Stimulated activated naive B cell treated with anti-CD40 and anti-IgM and Interleukin-4, amounts not matched to agents 10 μg/mL and 1 μg/mL and 100 μg/mL, for 72 hours (primary cell): ENCODE measurements around the gene RALBP1.

Source experiments
- ATAC-seq, 2 donors: fragments of 150-1000 bp; cut with Tn5 transposase; replicated peaks; 2 replicates each; pipeline ENCODE4 v1.10.0; 2021; ENCODE audit warnings: moderate library complexity in 1 of 2
- DNase-seq: peaks from one replicate; pipeline ENCODE4 v3.0.0; 2021
- H3K27ac Mint-ChIP-seq: one replicate; pipeline ENCODE4 v1.8.0; 2022; ENCODE audit warnings: mild to moderate bottlenecking, mixed read lengths
- H3K27me3 Mint-ChIP-seq, 2 donors: one replicate each; pipeline ENCODE4 v1.8.0; 2022; ENCODE audit warnings: mixed read lengths in 2 of 2
- H3K36me3 Mint-ChIP-seq, 2 donors: one replicate each; pipeline ENCODE4 v1.8.0; 2022; ENCODE audit warnings: mixed read lengths in 2 of 2, mild to moderate bottlenecking in 1 of 2
- H3K4me1 Mint-ChIP-seq, 2 donors: one replicate each; pipeline ENCODE4 v1.8.0; 2022; ENCODE audit warnings: mixed read lengths in 2 of 2, mild to moderate bottlenecking in 1 of 2
- H3K4me3 Mint-ChIP-seq, 2 donors: one replicate each; pipeline ENCODE4 v1.8.0; 2022; ENCODE audit warnings: mild to moderate bottlenecking in 2 of 2, mixed read lengths in 2 of 2, moderate library complexity in 1 of 2
- H3K9me3 Mint-ChIP-seq, 2 donors: one replicate each; pipeline ENCODE4 v1.8.0; 2022; ENCODE audit warnings: mixed read lengths in 2 of 2, mild to moderate bottlenecking in 1 of 2

RALBP1 gene

DNA sequence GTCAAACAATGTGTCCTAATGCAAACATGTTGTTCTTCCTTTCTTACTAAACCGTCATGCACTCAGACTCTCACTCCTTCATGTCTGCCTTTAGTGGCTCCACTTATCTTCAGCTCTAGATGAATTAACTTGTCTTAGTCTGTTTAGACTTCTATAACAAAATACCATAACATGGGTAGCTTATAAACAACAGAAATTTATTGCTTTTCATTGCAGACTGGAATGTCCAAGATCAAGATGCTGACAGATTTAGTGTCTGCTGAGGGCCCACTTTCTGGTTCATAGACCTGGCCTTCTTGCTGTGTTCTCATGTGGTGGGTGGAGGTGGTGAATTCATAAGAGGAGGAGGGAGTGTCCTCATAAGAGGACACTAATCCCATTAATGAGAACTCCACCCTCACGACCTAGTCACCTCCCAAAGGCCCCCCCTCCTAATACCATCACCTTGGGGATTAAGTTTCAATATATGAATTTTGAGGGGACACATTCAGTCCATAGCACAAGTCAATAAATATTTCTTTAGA, 32.3 kb downstream of the RALBP1 start:
- Mint-ChIP-seq H3K36me3 (peaks cover 5 to 11% of the 10 kb centered on the region in 2 donors), H3K27ac (no peak overlapping the region), H3K4me3 (no peak overlapping the region), H3K27me3 (no peaks in the 10 kb centered on the region), H3K9me3 (peaks cover 4% of the 10 kb centered on the region in 2 donors), H3K4me1 (peaks cover 16 to 45% of the 10 kb centered on the region in 2 donors)
- ATAC-seq (no peak), DNase-seq (no peak)

DNA sequence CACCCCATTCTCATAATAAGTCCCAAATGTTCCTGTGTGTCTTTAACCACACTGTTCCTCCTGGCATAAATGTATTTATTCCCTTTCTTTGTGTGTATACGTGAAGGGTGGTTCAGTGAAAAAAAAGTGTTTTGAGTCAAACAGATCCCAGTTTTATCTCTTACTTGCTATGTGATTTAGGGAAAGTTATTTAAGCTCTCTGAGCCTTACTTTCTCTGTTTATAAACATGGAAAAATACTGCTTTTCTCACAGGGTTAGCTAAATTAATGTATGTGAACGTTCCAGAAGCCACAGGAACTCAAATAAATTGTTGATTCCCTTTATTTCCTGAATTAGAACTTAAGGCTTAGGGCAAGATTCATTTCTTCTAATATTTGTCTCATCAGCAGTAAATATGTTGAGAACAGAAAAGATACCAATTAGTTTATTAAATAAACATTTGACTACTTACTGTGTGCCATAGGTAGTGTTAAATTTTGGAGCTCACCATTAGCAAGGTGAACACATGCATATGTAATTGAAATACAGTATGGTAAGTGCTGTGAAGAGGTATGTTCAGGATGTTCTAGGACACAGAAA, 33.2 kb downstream of the RALBP1 start:
- Mint-ChIP-seq H3K9me3 (no peaks in the 10 kb centered on the region), H3K36me3 (peaks cover 0 to 5% of the 10 kb centered on the region in 2 donors), H3K27ac (no peak overlapping the region), H3K27me3 (no peaks in the 10 kb centered on the region), H3K4me3 (no peak overlapping the region), H3K4me1 (peaks cover 14 to 39% of the 10 kb centered on the region in 2 donors)
- DNase-seq: no peak
- ATAC-seq: no peak

DNA sequence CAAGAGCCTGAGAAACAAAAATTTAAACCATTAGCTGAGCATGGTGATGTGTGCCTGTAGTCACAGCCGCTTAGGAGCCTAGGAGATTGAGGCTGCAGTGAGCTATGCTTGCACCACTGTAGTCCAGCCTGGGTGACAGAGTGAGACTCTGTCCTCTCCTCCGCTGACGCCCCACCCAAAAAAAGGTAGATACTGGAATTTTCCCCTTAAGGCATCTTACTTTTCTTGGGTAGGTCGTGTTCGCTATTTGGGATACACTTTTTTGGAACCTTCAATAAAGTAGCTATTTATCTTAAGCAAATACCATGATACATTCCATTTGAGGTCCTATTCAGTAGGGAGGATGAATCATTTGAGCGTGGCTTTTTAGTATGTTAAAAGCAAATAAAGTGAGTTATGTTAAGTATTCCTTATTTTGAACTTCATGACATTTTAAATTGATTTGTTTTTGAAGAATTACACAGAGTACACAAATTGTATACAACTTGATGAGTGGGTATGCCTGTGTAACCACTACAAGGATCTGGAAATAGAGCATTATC, 38.7 kb downstream of the RALBP1 start:
- DNase-seq (no peak), ATAC-seq (no peak)
- Mint-ChIP-seq H3K4me1 (peaks cover 0 to 5% of the 10 kb centered on the region in 2 donors), H3K36me3 (peaks cover 5 to 8% of the 10 kb centered on the region in 2 donors), H3K4me3 (no peak overlapping the region), H3K9me3 (no peaks in the 10 kb centered on the region), H3K27me3 (no peaks in the 10 kb centered on the region), H3K27ac (peak overlapping the region; percentile 5)

DNA sequence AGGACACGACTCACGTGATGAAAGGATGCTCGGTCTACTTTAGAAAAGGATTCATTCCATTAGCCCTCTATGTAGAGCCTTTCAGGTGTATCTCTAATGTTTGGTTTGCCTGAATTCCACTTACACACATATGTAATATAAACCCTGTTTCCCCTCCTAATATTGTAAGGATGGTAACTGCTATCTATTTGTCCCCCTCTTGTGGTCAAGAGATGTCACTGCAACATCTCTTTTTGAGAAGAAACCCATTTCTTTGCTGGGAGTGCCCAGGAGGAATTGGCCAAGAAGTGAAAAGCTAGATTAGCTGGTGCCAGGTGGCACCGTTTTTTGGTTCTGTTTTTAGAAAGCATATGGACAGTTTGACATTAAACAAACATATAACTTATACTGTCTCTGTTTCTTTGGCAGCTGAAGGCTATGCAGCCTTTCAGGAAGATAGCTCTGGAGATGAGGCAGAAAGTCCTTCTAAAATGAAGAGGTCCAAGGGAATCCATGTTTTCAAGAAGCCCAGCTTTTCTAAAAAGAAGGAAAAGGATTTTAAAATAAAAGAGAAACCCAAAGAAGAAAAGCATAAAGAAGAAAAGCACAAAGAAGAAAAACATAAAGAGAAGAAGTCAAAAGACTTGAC, 41.2 kb downstream of the RALBP1 start:
- Mint-ChIP-seq H3K9me3 (no peaks in the 10 kb centered on the region), H3K4me1 (peaks cover 0 to 4% of the 10 kb centered on the region in 2 donors), H3K27ac (no peak overlapping the region), H3K4me3 (no peak overlapping the region), H3K27me3 (no peaks in the 10 kb centered on the region), H3K36me3 (peaks cover 5 to 11% of the 10 kb centered on the region in 2 donors)
- DNase-seq: peak; percentile 6
- peak; percentile 48 to 62 for ATAC-seq

DNA sequence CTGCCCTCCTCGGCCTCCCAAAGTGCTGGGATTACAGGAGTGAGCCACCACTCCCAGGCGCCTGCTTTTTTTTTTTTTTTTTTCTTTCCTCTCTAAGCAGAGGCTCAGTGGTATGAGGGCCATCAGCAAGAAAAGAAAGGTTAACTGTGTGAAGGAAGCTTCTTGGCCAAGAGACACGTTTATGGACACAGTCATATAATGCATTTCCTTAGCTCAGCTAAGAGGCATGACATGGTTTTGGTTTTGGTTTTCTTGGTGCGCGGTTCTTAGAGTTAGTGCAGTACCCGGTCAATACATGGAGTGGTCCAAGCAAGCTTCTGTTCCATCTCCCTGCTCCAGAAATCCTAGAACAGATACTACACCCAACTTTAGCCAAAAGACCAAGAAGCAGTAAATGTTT, 42.6 kb downstream of the RALBP1 start:
- Mint-ChIP-seq H3K4me3 (no peak overlapping the region), H3K4me1 (peaks cover 0 to 4% of the 10 kb centered on the region in 2 donors), H3K36me3 (peaks cover 9 to 23% of the 10 kb centered on the region in 2 donors), H3K27me3 (no peaks in the 10 kb centered on the region), H3K9me3 (no peaks in the 10 kb centered on the region), H3K27ac (no peak overlapping the region)
- no peak for DNase-seq
- ATAC-seq: no peak

DNA sequence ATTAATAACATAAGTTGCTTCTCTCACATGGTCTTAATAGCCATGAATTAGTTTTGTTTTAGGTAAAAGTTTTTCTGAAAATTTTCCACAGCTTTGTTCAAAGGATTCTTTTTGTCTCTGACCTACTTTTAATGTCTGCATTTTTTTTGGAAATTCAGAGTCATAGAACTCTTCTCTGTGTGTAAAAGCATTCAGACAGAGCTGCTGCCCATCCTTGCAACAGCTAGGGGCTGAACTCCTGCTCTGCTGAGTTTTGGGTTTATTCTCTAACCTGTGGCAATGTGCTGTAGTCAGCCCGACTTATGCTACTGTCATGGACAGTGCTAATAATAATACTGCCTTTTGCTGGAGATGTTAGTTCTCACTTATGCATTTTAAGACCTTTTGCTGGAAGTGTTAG, 44.1 kb downstream of the RALBP1 start:
- no peak overlapping the region for H3K27ac Mint-ChIP-seq
- peaks cover 0 to 4% of the 10 kb centered on the region in 2 donors for H3K4me1 Mint-ChIP-seq
- no peaks in the 10 kb centered on the region for H3K27me3 Mint-ChIP-seq
- no peak overlapping the region for H3K4me3 Mint-ChIP-seq
- H3K9me3 Mint-ChIP-seq: no peaks in the 10 kb centered on the region
- H3K36me3 Mint-ChIP-seq: peaks cover 11 to 32% of the 10 kb centered on the region in 2 donors
- DNase-seq (no peak), ATAC-seq (no peak)

DNA sequence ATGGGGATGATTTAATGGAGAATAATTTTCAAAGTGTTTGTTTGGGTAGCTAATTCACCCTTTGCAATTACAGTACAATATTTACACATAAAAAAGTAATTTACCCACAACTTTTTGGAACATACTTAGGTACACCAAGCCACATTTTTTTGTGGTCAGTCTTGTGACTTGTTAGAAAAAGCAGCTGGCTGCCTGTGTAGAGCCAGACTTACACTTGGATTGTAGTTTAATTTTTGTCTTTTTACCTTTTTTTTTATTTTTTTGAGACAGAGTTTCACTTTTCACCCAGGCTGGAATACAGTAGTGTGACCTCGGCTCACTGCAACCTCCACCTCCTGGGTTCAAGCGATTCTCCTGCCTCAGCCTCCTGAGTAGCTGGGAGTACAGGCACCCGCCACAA, 45.4 kb downstream of the RALBP1 start:
- Mint-ChIP-seq H3K9me3 (no peaks in the 10 kb centered on the region), H3K4me1 (no peaks in the 10 kb centered on the region), H3K27me3 (no peaks in the 10 kb centered on the region), H3K27ac (no peak overlapping the region), H3K4me3 (no peak overlapping the region), H3K36me3 (peaks cover 13 to 36% of the 10 kb centered on the region in 2 donors)
- DNase-seq: no peak
- ATAC-seq: no peak

DNA sequence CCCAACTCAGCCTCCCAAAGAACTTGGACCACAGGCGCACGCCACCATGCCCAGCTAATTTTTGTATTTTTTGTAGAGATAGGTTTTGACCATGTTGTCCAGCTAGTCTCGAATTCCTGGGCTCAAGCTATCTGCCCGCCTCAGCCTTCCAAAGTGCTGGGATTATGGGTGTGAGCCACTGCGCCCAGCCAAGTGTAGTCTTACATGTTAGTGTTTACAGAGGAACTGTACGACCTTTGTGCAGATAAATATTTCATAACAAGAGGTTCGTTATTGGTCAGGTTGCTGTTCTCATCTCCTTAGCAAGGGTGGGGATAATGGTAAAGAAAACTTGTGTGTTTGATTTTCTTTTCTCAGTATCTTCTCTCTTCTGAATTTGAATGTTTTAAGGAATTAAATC, 46.5 kb downstream of the RALBP1 start:
- no peaks in the 10 kb centered on the region for H3K27me3 Mint-ChIP-seq
- ATAC-seq (no peak), DNase-seq (no peak)
- H3K36me3 Mint-ChIP-seq: peaks cover 12 to 41% of the 10 kb centered on the region in 2 donors
- H3K27ac Mint-ChIP-seq: no peak overlapping the region
- H3K4me3 Mint-ChIP-seq: no peak overlapping the region
- H3K4me1 Mint-ChIP-seq: no peaks in the 10 kb centered on the region
- no peaks in the 10 kb centered on the region for H3K9me3 Mint-ChIP-seq

DNA sequence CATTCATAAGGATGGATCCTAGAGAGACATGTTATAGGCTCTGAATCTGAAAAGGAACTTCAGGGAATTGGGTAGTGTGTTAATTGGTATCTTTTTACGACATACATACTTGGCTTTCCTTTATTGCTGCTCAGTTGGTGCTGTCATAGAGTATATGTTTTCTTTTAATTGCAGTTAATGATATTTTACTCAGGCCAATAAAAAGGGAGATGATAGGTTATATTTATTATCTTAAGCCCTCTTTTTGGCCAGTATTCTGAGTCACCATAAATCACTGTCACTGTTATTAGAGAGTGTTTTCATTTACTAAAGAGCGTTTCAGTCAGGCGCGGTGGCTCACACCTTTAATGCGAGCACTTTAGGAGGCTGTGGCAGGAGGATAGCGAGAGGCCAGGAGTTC, 47.6 kb downstream of the RALBP1 start:
- H3K4me1 Mint-ChIP-seq: no peaks in the 10 kb centered on the region
- H3K27me3 Mint-ChIP-seq: no peaks in the 10 kb centered on the region
- DNase-seq (no peak), ATAC-seq (no peak)
- no peak overlapping the region for H3K27ac Mint-ChIP-seq
- H3K4me3 Mint-ChIP-seq: no peak overlapping the region
- peaks cover 22 to 50% of the 10 kb centered on the region in 2 donors for H3K36me3 Mint-ChIP-seq
- H3K9me3 Mint-ChIP-seq: no peaks in the 10 kb centered on the region

DNA sequence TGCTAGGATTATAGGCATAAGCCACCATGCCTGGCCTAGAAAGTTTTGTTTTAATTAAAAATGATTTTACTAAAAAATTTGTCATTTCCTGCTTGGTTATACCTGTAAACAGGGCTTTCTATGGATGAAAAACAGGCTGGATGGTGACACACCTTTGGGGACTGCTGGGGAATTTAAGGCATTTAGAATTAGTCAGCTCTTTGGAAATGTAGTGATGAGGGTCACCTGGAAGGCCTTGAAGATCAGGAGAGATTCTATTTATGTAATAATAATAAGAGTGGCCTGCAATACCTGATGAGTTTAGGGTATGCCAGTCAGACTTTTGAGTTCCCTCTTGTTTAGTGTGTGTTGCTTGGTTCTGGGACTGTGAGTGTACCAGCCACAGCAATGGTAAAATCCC, 51.1 kb downstream of the RALBP1 start:
- Mint-ChIP-seq H3K4me1 (no peaks in the 10 kb centered on the region), H3K27ac (no peak overlapping the region), H3K9me3 (peaks cover 0 to 1% of the 10 kb centered on the region in 2 donors), H3K4me3 (no peak overlapping the region), H3K36me3 (peaks cover 37 to 69% of the 10 kb centered on the region in 2 donors), H3K27me3 (no peaks in the 10 kb centered on the region)
- ATAC-seq (no peak), DNase-seq (no peak)

DNA sequence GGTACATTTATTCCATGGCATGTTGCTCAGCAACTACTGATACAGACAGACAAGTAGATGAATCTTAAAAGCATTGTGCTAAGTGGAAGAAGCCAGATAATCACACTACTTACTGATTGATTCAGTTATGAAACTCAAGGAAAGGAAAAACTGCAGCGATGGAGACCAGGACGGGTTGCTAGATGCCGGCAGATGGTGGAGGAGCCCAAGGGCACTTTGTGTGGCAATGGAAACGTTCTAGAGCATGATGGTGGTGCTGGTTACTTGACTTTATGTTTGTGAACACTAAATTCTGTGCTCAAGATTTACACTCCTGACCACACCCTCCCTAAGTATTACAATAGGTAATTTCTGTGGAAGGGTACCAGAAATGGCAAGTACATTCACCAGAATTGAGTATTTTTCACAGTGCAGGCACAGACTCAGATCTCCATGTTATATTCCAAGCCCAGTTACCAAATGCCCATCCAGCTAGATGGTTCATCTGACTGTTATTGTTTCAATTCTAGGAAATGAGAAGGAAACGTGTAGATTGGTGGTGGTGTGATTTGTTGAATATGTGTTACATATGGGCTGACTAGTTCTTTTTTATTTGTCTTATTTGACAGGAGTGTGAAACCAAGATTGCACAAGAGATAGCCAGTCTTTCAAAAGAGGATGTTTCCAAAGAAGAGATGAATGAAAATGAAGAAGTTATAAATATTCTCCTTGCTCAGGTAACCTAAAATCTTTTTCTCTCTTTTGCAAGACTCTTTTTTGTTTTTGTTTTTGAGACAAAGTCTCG, 55.1 kb downstream of the RALBP1 start:
- no peaks in the 10 kb centered on the region for H3K4me1 Mint-ChIP-seq
- no peak overlapping the region for H3K4me3 Mint-ChIP-seq
- no peak overlapping the region for H3K27ac Mint-ChIP-seq
- ATAC-seq: no peak
- no peak for DNase-seq
- no peaks in the 10 kb centered on the region for H3K27me3 Mint-ChIP-seq
- H3K9me3 Mint-ChIP-seq: peaks cover 0 to 1% of the 10 kb centered on the region in 2 donors
- H3K36me3 Mint-ChIP-seq: peaks cover 34 to 64% of the 10 kb centered on the region in 2 donors

DNA sequence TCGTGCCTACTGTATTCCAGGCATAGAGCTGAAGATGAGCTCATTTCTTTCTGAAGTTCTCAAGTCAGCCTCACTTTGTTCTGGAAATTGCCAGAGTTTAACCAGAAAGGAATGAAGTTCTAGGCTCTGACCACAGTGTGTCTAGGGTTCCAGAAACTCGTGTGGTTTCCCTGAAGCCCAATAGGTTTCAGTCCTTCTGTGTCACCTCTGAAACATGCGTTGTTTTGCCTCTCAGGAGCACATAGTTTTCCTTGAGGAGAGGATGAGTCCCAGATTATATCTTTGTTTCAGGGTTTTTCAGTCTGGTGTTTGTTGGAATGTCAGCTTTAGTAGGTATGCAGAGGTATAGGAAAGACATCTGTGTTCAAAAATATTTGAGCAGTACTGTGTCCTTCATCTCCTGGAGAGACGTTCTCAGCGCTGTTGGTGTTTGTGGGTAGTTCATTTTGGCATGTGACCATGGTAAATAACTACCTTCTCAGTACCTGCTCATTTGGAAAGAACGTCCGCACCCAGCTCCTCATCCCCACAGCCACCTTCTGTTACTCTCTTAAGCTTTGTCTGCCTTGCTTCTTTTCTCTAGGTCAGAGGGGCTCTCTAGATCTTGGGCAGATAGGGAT, 56.6 kb downstream of the RALBP1 start:
- no peak for ATAC-seq
- H3K4me1 Mint-ChIP-seq: no peaks in the 10 kb centered on the region
- peaks cover 40 to 69% of the 10 kb centered on the region in 2 donors for H3K36me3 Mint-ChIP-seq
- H3K27ac Mint-ChIP-seq: no peak overlapping the region
- no peak for DNase-seq
- peaks cover 0 to 1% of the 10 kb centered on the region in 2 donors for H3K9me3 Mint-ChIP-seq
- no peaks in the 10 kb centered on the region for H3K27me3 Mint-ChIP-seq
- H3K4me3 Mint-ChIP-seq: no peak overlapping the region

DNA sequence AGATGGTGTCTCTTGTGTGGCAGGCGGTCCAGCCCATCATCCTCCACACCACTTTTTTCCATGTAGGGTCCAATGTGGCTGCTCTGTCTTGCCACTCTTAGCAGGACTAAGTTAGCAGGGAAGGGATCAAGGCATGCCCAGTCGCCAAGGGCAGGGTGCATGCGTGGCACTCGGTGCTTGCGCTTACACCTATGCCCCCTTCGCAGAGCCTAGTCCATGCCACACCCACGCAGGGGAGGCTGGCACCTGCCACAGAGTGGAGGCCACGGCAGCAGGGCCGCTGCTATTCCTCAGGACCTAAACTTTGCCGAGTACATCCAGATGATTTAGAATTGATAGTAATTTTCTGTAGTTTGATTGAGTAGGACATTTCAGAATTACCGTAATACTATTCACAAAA, 59.5 kb downstream of the RALBP1 start:
- Mint-ChIP-seq H3K4me3 (no peak overlapping the region), H3K36me3 (peaks cover 34 to 57% of the 10 kb centered on the region in 2 donors), H3K27me3 (no peaks in the 10 kb centered on the region), H3K27ac (no peak overlapping the region), H3K9me3 (no peaks in the 10 kb centered on the region), H3K4me1 (no peaks in the 10 kb centered on the region)
- ATAC-seq (no peak), DNase-seq (no peak)

DNA sequence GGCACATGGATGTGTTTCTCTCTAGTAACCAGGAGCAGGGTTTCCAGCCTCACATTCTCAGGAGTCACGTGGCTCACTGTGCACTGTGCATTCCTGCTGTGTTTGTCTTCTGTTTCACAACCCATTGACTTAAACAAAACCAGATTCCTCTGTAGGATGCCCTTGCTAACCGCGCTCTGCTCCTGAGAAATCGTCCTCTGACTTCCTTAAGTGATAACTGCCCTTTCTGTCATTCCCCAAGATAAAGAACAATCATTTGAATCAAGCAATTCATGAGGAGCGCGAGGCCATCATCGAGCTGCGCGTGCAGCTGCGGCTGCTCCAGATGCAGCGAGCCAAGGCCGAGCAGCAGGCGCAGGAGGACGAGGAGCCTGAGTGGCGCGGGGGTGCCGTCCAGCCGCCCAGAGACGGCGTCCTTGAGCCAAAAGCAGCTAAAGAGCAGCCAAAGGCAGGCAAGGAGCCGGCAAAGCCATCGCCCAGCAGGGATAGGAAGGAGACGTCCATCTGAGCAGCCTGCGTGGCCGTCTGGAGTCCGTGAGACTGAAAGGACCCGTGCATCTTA, 60.2 kb downstream of the RALBP1 start:
- Mint-ChIP-seq H3K27ac (no peak overlapping the region), H3K36me3 (peaks cover 39 to 57% of the 10 kb centered on the region in 2 donors), H3K4me1 (no peaks in the 10 kb centered on the region), H3K4me3 (no peak overlapping the region), H3K27me3 (no peaks in the 10 kb centered on the region), H3K9me3 (no peaks in the 10 kb centered on the region)
- DNase-seq (no peak), ATAC-seq (no peak)
